Mesothelial cell of epicardium (in vitro differentiated cells): ENCODE data around the gene TPPP3. TPM values are rescaled to one million over a fixed set of nuclear protein-coding genes. Genes with fewer than 3 reads are reported as not detected.

Experiments used
- DNase-seq, 2 experiments: peaks; one replicate each; pipeline ENCODE4 v3.0.0; 2021; ENCODE audit warnings: low spot score in 2 of 2; ENCODE audit not compliant: unreplicated experiment in 2 of 2
- H3K27ac Mint-ChIP-seq: 2 replicates; pipeline ENCODE4 v1.8.0; 2021; ENCODE audit warnings: mixed read lengths
- H3K27me3 Mint-ChIP-seq: 2 replicates; pipeline ENCODE4 v1.8.0; 2021; ENCODE audit warnings: low read depth, mixed read lengths
- H3K36me3 Mint-ChIP-seq: 2 replicates; pipeline ENCODE4 v1.8.0; 2021; ENCODE audit warnings: mixed read lengths
- H3K4me1 Mint-ChIP-seq: 2 replicates; pipeline ENCODE4 v1.8.0; 2021; ENCODE audit warnings: mixed read lengths
- H3K4me3 Mint-ChIP-seq: 2 replicates; pipeline ENCODE4 v1.8.0; 2021; ENCODE audit warnings: mild to moderate bottlenecking, moderate library complexity, mixed read lengths
- H3K9me3 Mint-ChIP-seq: 2 replicates; pipeline ENCODE4 v1.8.0; 2021; ENCODE audit warnings: mixed read lengths
- total RNA-seq: library from RNA; stranded (reverse); gene quantifications from 3 replicates; pipeline ENCODE4 v1.2.1, GENCODE V29; 2021
- TF ChIP-seq, protein P1 (sequence below): fragments of 200-600 bp; sonication (generic); IDR thresholded peaks from one replicate; pipeline ENCODE4 v1.5.0; 2021; ENCODE audit warnings: antibody characterized with exemption; ENCODE audit not compliant: unreplicated experiment

Gene TPPP3
- total RNA-seq, 1 donor from 2014 or later = 5.5 TPM

DNA sequence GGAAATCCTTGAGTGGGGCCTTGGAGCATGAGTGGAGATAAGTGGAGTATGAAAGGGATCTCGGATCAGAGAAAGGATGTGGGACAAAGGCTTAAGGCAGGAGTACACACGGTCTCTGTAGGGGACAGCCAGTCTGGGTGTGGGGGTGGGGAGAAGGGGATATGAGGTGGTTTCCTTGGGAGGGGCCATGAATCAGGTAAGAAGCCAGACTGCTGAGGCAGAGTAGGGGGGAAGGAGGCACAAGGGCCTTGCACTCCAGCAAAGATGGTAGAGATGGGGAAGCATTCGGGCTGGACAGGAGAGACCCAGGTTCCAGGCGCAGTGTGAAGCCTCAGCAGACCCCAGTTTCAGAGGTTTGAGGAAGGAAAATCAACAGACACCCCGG, 39.2 kb upstream of the TPPP3 start:
- Mint-ChIP-seq H3K4me1 (peaks cover 11% of the 10 kb centered on the region), H3K27ac (no peak overlapping the region), H3K4me3 (peak overlapping the region; percentile 41), H3K36me3 (peaks cover 3% of the 10 kb centered on the region), H3K27me3 (peaks cover 45% of the 10 kb centered on the region), H3K9me3 (no peaks in the 10 kb centered on the region)
- no peak for DNase-seq
- TF ChIP-seq, protein P1, sequence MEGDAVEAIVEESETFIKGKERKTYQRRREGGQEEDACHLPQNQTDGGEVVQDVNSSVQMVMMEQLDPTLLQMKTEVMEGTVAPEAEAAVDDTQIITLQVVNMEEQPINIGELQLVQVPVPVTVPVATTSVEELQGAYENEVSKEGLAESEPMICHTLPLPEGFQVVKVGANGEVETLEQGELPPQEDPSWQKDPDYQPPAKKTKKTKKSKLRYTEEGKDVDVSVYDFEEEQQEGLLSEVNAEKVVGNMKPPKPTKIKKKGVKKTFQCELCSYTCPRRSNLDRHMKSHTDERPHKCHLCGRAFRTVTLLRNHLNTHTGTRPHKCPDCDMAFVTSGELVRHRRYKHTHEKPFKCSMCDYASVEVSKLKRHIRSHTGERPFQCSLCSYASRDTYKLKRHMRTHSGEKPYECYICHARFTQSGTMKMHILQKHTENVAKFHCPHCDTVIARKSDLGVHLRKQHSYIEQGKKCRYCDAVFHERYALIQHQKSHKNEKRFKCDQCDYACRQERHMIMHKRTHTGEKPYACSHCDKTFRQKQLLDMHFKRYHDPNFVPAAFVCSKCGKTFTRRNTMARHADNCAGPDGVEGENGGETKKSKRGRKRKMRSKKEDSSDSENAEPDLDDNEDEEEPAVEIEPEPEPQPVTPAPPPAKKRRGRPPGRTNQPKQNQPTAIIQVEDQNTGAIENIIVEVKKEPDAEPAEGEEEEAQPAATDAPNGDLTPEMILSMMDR = no peak

DNA sequence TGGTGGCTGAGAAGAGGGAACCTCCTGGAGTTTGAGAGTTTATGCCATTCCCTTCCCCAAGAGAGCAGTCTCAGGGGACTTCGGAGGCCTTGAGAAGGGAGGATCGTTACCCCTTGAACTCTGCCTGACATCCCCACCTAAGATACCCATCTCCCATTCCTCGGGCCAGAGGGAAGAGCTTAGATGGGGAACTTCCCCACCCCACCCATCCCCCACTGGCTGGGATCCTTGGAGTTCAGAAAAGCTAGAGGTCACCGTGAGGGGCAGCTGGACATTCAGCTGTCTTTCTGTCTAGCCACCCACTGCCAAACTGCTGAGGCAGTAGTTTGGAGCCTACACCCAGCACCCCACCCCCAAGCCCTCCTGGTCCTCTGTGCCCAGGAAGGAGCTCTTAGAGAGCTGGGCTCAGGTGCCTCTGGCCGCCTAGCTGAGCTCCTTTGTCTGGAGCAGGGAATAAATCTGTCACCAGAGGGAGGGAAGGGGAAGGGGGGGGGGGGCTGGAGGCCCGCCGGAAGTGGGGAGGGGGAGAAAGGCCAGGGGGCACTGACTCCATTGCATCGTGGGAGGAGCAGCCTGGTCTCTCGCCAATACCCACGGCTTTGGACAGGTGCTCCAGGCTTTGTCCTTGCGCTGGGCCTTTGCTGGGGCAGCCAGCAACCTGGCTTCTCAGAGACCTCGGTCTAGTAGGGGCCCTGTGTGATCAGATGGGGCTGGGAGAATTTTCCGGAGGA, 38.6 kb upstream of the TPPP3 start:
- H3K9me3 Mint-ChIP-seq = no peaks in the 10 kb centered on the region
- TF ChIP-seq, protein P1 = no peak
- H3K27me3 Mint-ChIP-seq = peaks cover 48% of the 10 kb centered on the region
- peaks cover 11% of the 10 kb centered on the region for H3K4me1 Mint-ChIP-seq
- H3K4me3 Mint-ChIP-seq = peak overlapping the region; percentile 52
- no peak for DNase-seq
- H3K36me3 Mint-ChIP-seq = peaks cover under 1% of the 10 kb centered on the region
- no peak overlapping the region for H3K27ac Mint-ChIP-seq

DNA sequence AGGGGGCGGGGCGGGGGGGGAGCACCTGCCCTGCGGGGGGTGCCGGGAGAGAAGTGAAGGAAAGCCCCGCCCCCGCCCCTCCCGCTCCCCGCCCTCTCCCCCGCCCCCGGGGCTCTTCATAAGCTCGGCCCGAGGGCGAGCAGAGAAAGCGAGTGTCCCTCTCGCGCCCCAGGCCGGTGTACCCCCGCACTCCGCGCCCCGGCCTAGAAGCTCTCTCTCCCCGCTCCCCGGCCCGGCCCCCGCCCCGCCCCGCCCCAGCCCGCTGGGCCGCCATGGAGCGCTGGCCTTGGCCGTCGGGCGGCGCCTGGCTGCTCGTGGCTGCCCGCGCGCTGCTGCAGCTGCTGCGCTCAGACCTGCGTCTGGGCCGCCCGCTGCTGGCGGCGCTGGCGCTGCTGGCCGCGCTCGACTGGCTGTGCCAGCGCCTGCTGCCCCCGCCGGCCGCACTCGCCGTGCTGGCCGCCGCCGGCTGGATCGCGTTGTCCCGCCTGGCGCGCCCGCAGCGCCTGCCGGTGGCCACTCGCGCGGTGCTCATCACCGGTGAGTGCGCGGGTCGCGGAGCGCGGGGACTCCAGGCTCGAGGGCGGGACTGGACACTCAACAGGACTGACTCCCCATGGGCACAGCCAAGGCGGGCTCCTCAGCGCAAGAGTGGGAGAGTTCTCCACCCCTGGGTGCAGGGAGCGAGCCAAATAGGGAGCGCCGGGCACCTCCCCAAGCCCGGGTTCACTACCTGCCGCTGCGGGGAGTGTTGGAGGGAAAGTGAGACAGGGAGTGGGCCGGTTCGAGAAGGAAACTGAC, 37.9 kb upstream of the TPPP3 start, which contains the start of gene HSD11B2:
Gene HSD11B2, plus strand, starts transcription at position 145 of the 798 bp plus-strand sequence. Its CDS starts 128 bp downstream, at position 273.
- peaks cover 11% of the 10 kb centered on the region for H3K4me1 Mint-ChIP-seq

DNA sequence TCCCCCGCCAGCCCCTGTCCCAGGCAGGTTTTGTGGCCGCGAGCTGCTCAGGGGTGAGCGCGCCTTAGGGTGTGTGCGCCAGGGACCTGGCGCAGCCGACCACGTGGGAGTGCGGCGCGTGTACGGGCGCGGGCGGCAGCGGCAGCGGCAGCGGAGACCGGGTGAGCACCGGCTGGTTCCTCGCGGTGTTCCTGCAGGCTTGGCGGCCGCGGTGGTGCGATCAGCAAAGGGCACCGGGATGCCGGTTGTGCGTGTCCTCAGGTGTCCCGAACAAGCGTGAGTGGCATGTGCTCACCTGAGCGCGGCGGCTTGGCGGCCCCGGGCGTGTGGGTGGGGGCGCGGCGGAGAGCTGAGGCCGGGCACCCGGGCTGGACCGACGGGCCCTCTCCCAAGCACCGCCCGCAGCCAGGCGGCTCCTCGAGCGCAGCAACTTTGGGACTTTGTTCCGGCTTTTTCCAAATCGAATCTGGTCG, 37.2 kb upstream of the TPPP3 start:
- Mint-ChIP-seq H3K4me3 (peak overlapping the region; percentile 66), H3K27ac (no peak overlapping the region)

More for the DNA sequence above, 37.9 kb upstream of the TPPP3 start, which contains the start of gene HSD11B2:
- no peaks in the 10 kb centered on the region for H3K9me3 Mint-ChIP-seq
- peaks cover 54% of the 10 kb centered on the region for H3K27me3 Mint-ChIP-seq
- no peak within 1 kb of the TSS for H3K27ac Mint-ChIP-seq
- H3K36me3 Mint-ChIP-seq = no peaks in the 10 kb centered on the region
- peak within 1 kb of the TSS; percentile 66 for H3K4me3 Mint-ChIP-seq
- TF ChIP-seq, protein P1 = no peak
- peak in 1 of 2 experiments; percentile 47 for DNase-seq

DNA sequence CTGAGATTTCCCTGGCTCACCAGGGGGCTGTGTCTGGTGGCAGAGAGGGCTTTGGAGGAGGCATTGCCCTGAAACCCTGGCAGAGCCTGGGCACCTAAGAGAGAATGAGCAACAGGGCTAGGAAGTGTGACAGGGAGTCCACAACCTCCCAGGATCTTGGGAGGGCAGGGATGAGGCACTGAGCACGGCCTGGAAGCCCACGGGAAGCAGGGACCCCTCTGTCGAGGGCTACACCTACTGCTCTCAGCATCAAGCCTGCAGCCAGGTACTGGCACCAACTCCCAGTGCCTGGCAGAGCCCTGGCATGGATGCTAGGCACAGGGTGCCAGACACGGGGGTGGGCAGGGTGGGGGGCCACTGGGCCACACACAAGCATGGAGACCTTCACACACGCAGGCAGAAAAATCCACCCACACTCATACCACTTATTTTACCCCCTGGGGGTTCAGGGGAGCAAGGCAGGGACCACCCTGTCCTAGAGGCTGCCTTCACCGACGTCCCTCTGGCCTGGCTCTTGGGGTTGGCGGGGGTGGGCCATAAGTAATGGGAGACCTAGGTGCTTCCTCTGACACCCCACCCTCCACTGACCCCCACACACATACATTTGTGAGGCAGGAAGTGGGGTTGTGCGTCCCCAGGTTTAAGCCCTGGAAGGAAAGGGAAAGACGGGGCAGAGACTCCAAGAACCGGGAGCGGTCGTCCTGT, 36.7 kb upstream of the TPPP3 start:
- no peak overlapping the region for H3K27ac Mint-ChIP-seq
- H3K4me3 Mint-ChIP-seq = peak overlapping the region; percentile 66
- H3K27me3 Mint-ChIP-seq = peaks cover 63% of the 10 kb centered on the region
- no peaks in the 10 kb centered on the region for H3K36me3 Mint-ChIP-seq
- no peaks in the 10 kb centered on the region for H3K9me3 Mint-ChIP-seq
- H3K4me1 Mint-ChIP-seq = peaks cover 15% of the 10 kb centered on the region
- TF ChIP-seq, protein P1 = no peak
- no peak for DNase-seq

More for the DNA sequence above, 37.2 kb upstream of the TPPP3 start:
- Mint-ChIP-seq H3K9me3 (no peaks in the 10 kb centered on the region), H3K4me1 (peaks cover 11% of the 10 kb centered on the region), H3K27me3 (peaks cover 57% of the 10 kb centered on the region), H3K36me3 (no peaks in the 10 kb centered on the region)
- peak in 1 of 2 experiments; percentile 53 for DNase-seq
- TF ChIP-seq, protein P1 = no peak
